ENCODE results near the gene TOR1AIP2. TPM values are rescaled to one million over a fixed set of nuclear protein-coding genes. Genes with fewer than 3 reads are reported as not detected.

Gene TOR1AIP2
- total RNA-seq (2014; rRNA removed; shearing (Covaris generic)), result 62.3 and 63.6 TPM in 2 replicates

GRCh38 chr1:179877586-179878265 is at the start of gene TOR1AIP2:
Gene TOR1AIP2 (minus strand): TSS chr1:179877803. CDS start chr1:179852665, 25,138 bp downstream.
- Histone ChIP-seq H3K27me3 (no peaks in the 10 kb centered on the region), H3K9me3 (replicated peaks) (no peaks in the 10 kb centered on the region), H3K4me3 (peak within 1 kb of the TSS; percentile 70), H3K4me1 (no peaks in the 10 kb centered on the region), H3K27ac (peak within 1 kb of the TSS; percentile 31; the same call in 1 of the 2 replicates), H3K36me3 (peaks cover 19% of the 10 kb centered on the region)
- peak; percentile 86 to 88 for DNase-seq

- H3K36me3 ChIP-seq, result no peaks in the 10 kb centered on the region
- no peak for DNase-seq
- H3K27me3 ChIP-seq, result no peaks in the 10 kb centered on the region
- no peaks in the 10 kb centered on the region for H3K9me3 ChIP-seq (replicated peaks)
- H3K4me1 ChIP-seq, result peaks cover 8% of the 10 kb centered on the region
- H3K27ac ChIP-seq, result no peak overlapping the region
- no peak overlapping the region for H3K4me3 ChIP-seq
These were observed 49.2 kb upstream of the TOR1AIP2 start for GRCh38 chr1:179926850-179927205.

- Histone ChIP-seq H3K27ac (no peak overlapping the region), H3K36me3 (no peaks in the 10 kb centered on the region), H3K27me3 (no peaks in the 10 kb centered on the region), H3K9me3 (replicated peaks) (no peaks in the 10 kb centered on the region), H3K4me3 (no peak overlapping the region), H3K4me1 (peaks cover 8% of the 10 kb centered on the region)
- DNase-seq, result no peak
These were observed 48.6 kb upstream of the TOR1AIP2 start for GRCh38 chr1:179925922-179926849.

GRCh38 chr1:179925302-179925701 is 47.7 kb upstream of the TOR1AIP2 start:
- no peak overlapping the region for H3K27ac ChIP-seq
- no peaks in the 10 kb centered on the region for H3K9me3 ChIP-seq (replicated peaks)
- H3K36me3 ChIP-seq, result peaks cover 2% of the 10 kb centered on the region; the same call in 1 of the 2 replicates
- DNase-seq, result no peak
- H3K27me3 ChIP-seq, result no peaks in the 10 kb centered on the region
- H3K4me1 ChIP-seq, result peaks cover under 1% of the 10 kb centered on the region
- H3K4me3 ChIP-seq, result no peak overlapping the region

- Histone ChIP-seq H3K4me3 (no peak overlapping the region), H3K27me3 (no peaks in the 10 kb centered on the region), H3K36me3 (peaks cover 11% of the 10 kb centered on the region; the same call in 1 of the 2 replicates), H3K4me1 (no peaks in the 10 kb centered on the region), H3K9me3 (replicated peaks) (no peaks in the 10 kb centered on the region), H3K27ac (no peak overlapping the region)
- DNase-seq, result no peak
These were observed 46.7 kb upstream of the TOR1AIP2 start for GRCh38 chr1:179924268-179924667.

- no peak overlapping the region for H3K4me3 ChIP-seq
- no peaks in the 10 kb centered on the region for H3K4me1 ChIP-seq
- no peaks in the 10 kb centered on the region for H3K9me3 ChIP-seq (replicated peaks)
- peaks cover 21% of the 10 kb centered on the region for H3K36me3 ChIP-seq
- no peaks in the 10 kb centered on the region for H3K27me3 ChIP-seq
- no peak overlapping the region for H3K27ac ChIP-seq
- DNase-seq, result no peak
These were observed 45.4 kb upstream of the TOR1AIP2 start for GRCh38 chr1:179923029-179923428.

GRCh38 chr1:179921981-179922872 is 44.6 kb upstream of the TOR1AIP2 start:
- Histone ChIP-seq H3K27ac (no peak overlapping the region), H3K27me3 (no peaks in the 10 kb centered on the region), H3K9me3 (replicated peaks) (no peaks in the 10 kb centered on the region), H3K4me1 (no peaks in the 10 kb centered on the region), H3K36me3 (peaks cover 27% of the 10 kb centered on the region), H3K4me3 (no peak overlapping the region)
- no peak for DNase-seq

GRCh38 chr1:179921472-179921871 is 43.9 kb upstream of the TOR1AIP2 start:
- Histone ChIP-seq H3K4me3 (no peak overlapping the region), H3K27me3 (no peaks in the 10 kb centered on the region), H3K36me3 (peaks cover 32% of the 10 kb centered on the region), H3K4me1 (no peaks in the 10 kb centered on the region), H3K9me3 (replicated peaks) (no peaks in the 10 kb centered on the region), H3K27ac (no peak overlapping the region)
- no peak for DNase-seq

- Histone ChIP-seq H3K4me3 (no peak overlapping the region), H3K27ac (no peak overlapping the region), H3K36me3 (peaks cover 57% of the 10 kb centered on the region), H3K9me3 (replicated peaks) (no peaks in the 10 kb centered on the region; the same call in 1 of the 2 replicates), H3K4me1 (no peaks in the 10 kb centered on the region), H3K27me3 (no peaks in the 10 kb centered on the region)
- DNase-seq, result no peak
These were observed 40.2 kb upstream of the TOR1AIP2 start for GRCh38 chr1:179917601-179918429.

GRCh38 chr1:179911812-179912211 is 34.2 kb upstream of the TOR1AIP2 start:
- H3K36me3 ChIP-seq, result peaks cover 54% of the 10 kb centered on the region
- no peak overlapping the region for H3K27ac ChIP-seq
- no peak overlapping the region for H3K4me3 ChIP-seq
- no peaks in the 10 kb centered on the region for H3K4me1 ChIP-seq
- H3K9me3 ChIP-seq (replicated peaks), result no peaks in the 10 kb centered on the region; the same call in 1 of the 2 replicates
- no peak for DNase-seq
- no peaks in the 10 kb centered on the region for H3K27me3 ChIP-seq

GRCh38 chr1:179910934-179911333 is 33.3 kb upstream of the TOR1AIP2 start:
- H3K27ac ChIP-seq, result no peak overlapping the region
- H3K4me3 ChIP-seq, result no peak overlapping the region
- no peaks in the 10 kb centered on the region for H3K27me3 ChIP-seq
- no peaks in the 10 kb centered on the region; the same call in 1 of the 2 replicates for H3K9me3 ChIP-seq (replicated peaks)
- no peak for DNase-seq
- H3K4me1 ChIP-seq, result no peaks in the 10 kb centered on the region
- H3K36me3 ChIP-seq, result peaks cover 53% of the 10 kb centered on the region

- Histone ChIP-seq H3K4me1 (no peaks in the 10 kb centered on the region), H3K9me3 (replicated peaks) (no peaks in the 10 kb centered on the region), H3K4me3 (no peak overlapping the region), H3K27ac (no peak overlapping the region), H3K27me3 (no peaks in the 10 kb centered on the region), H3K36me3 (peaks cover 27% of the 10 kb centered on the region)
- no peak for DNase-seq
These were observed 12.0 kb upstream of the TOR1AIP2 start for GRCh38 chr1:179889589-179889988.

- Histone ChIP-seq H3K4me3 (no peak overlapping the region), H3K27me3 (no peaks in the 10 kb centered on the region), H3K4me1 (no peaks in the 10 kb centered on the region), H3K9me3 (replicated peaks) (no peaks in the 10 kb centered on the region), H3K36me3 (peaks cover 28% of the 10 kb centered on the region), H3K27ac (no peak overlapping the region)
- DNase-seq, result no peak
These were observed 10.5 kb upstream of the TOR1AIP2 start for GRCh38 chr1:179888071-179888470.

GRCh38 chr1:179883745-179884138 is 6.1 kb upstream of the TOR1AIP2 start:
- Histone ChIP-seq H3K36me3 (peaks cover 17% of the 10 kb centered on the region), H3K27ac (no peak overlapping the region), H3K4me1 (no peaks in the 10 kb centered on the region), H3K27me3 (no peaks in the 10 kb centered on the region), H3K9me3 (replicated peaks) (no peaks in the 10 kb centered on the region), H3K4me3 (peak overlapping the region; percentile 80)
- DNase-seq, result peak in 1 of 2 experiments; percentile 4

Measured in SJCRH30 (cell line).